ENCODE measurements around the gene ZNF18. TPM values are rescaled to one million over a fixed set of nuclear protein-coding genes. Genes with fewer than 3 reads are reported as not detected.
"Not testable (repeated sequence)": the region's sequence is repeated elsewhere in the genome, so short reads cannot be mapped to it uniquely, and the experiment has no call there.

ZNF18 gene
- total and polyA plus RNA-seq, 2 experiments from 2014 or later, result 7.3 to 9.5 TPM

GRCh38 chr17:11979795-11980194 lies 17.5 kb downstream of the ZNF18 start:
- TF ChIP-seq EZH2phosphoT487 (IDR thresholded peaks at IDR 0.05; ENCODE audit: low read depth, severe bottlenecking, unreplicated experiment) (no peak), EZH2 (IDR thresholded peaks at IDR 0.05; ENCODE audit: borderline replicate concordance) (no peak), CTCF (IDR thresholded peaks at IDR 0.05; ENCODE audit: poor library complexity) (no peak)
- Histone ChIP-seq H3K4me2 (no peak overlapping the region), H4K20me1 (ENCODE audit: insufficient read depth, poor library complexity, severe bottlenecking) (no peaks in the 10 kb centered on the region), H3K9me3 (ENCODE audit: low read depth) (no peaks in the 10 kb centered on the region), H2AFZ (no peak overlapping the region), H3K4me3 (no peak overlapping the region), H3K79me2 (no peaks in the 10 kb centered on the region), H3K36me3 (replicated peaks; ENCODE audit: insufficient read depth, low read depth) (no peaks in the 10 kb centered on the region), H3K27ac (no peak overlapping the region), H3K9me2 (replicated peaks; ENCODE audit: insufficient read depth) (no peaks in the 10 kb centered on the region), H3K27me3 (no peaks in the 10 kb centered on the region), H3K4me1 (ENCODE audit: insufficient read depth) (no peaks in the 10 kb centered on the region)
- DNase-seq (ENCODE audit: low spot score), result no peak
- 94% methylated on average over 3 of the region's 3 CpGs for WGBS (ENCODE audit: low lambda C conversion rate, missing lambda C conversion rate)

DNA sequence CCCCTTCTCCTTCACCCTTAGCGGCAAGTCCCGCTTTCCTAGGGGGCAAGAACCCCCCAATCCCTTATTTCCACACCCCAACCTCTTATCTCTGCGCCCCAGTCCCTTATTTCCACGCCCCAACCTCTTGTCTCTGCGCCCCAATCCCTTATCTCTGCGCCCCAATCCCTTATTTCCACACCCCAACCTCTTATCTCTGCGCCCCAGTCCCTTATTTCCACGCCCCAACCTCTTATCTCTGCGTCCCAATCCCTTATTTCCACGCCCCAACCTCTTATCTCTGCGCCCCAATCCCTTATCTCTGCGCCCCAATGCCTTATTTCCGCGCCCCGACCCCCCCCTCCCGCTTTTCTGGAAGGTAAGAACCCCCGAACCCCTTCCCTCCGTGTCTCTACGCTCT lies 24.5 kb downstream of the ZNF18 start:
- not testable (repeated sequence) for H3K4me1 ChIP-seq (ENCODE audit: insufficient read depth); H2AFZ ChIP-seq; H3K4me2 ChIP-seq; H3K9me2 ChIP-seq (replicated peaks; ENCODE audit: insufficient read depth); H3K27ac ChIP-seq; DNase-seq (ENCODE audit: low spot score); H3K36me3 ChIP-seq (replicated peaks; ENCODE audit: insufficient read depth, low read depth); H3K9me3 ChIP-seq (ENCODE audit: low read depth); H3K4me3 ChIP-seq; H4K20me1 ChIP-seq (ENCODE audit: insufficient read depth, poor library complexity, severe bottlenecking); H3K79me2 ChIP-seq; H3K27me3 ChIP-seq
- 96% methylated on average over 10 of the region's 19 CpGs for WGBS (ENCODE audit: low lambda C conversion rate, missing lambda C conversion rate)

- no peak overlapping the region for H3K4me2 ChIP-seq
- no peaks in the 10 kb centered on the region for H3K4me1 ChIP-seq (ENCODE audit: insufficient read depth)
- DNase-seq (ENCODE audit: low spot score), result no peak
- H2AFZ ChIP-seq, result no peak overlapping the region
- peaks cover 6% of the 10 kb centered on the region for H3K9me3 ChIP-seq (ENCODE audit: low read depth)
- 93% methylated on average over 2 of the region's 2 CpGs for WGBS (ENCODE audit: low lambda C conversion rate, missing lambda C conversion rate)
- H3K9me2 ChIP-seq (replicated peaks; ENCODE audit: insufficient read depth), result no peaks in the 10 kb centered on the region
- no peak overlapping the region for H3K4me3 ChIP-seq
- no peaks in the 10 kb centered on the region for H3K36me3 ChIP-seq (replicated peaks; ENCODE audit: insufficient read depth, low read depth)
- H4K20me1 ChIP-seq (ENCODE audit: insufficient read depth, poor library complexity, severe bottlenecking), result no peaks in the 10 kb centered on the region
- H3K27ac ChIP-seq, result no peak overlapping the region
- no peak for TF ChIP-seq EZH2 (IDR thresholded peaks at IDR 0.05; ENCODE audit: borderline replicate concordance)
- no peaks in the 10 kb centered on the region for H3K79me2 ChIP-seq
- H3K27me3 ChIP-seq, result no peaks in the 10 kb centered on the region
Observed at GRCh38 chr17:11969565-11969964, 27.7 kb downstream of the ZNF18 start.

DNA sequence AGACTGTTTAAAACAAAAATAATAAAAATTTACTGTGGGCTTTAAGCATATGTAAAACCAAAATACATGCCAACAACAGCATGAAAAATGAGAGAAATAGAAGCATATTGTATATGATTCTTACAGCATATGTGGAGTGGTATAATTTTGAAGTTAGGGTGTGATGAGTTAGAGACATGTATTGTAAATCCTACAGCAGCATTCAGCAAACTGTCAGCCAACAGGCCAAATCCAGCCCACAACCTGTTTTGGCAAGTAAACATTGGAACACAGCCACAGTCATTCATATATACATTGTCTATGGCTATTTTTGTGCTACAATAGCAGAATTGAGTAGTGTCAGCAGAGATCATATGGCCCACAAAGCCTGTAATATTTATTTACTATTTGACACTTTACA lies 42.3 kb downstream of the ZNF18 start:
- Histone ChIP-seq H4K20me1 (ENCODE audit: insufficient read depth, poor library complexity, severe bottlenecking) (no peaks in the 10 kb centered on the region), H3K36me3 (replicated peaks; ENCODE audit: insufficient read depth, low read depth) (no peaks in the 10 kb centered on the region), H3K79me2 (no peaks in the 10 kb centered on the region), H2AFZ (no peak overlapping the region), H3K27ac (no peak overlapping the region), H3K4me2 (no peak overlapping the region), H3K4me3 (no peak overlapping the region), H3K27me3 (no peaks in the 10 kb centered on the region), H3K4me1 (ENCODE audit: insufficient read depth) (no peaks in the 10 kb centered on the region), H3K9me2 (replicated peaks; ENCODE audit: insufficient read depth) (no peaks in the 10 kb centered on the region), H3K9me3 (ENCODE audit: low read depth) (peaks cover 9% of the 10 kb centered on the region)
- DNase-seq (ENCODE audit: low spot score), result no peak
- TF ChIP-seq CTCF (IDR thresholded peaks at IDR 0.05; ENCODE audit: poor library complexity) (no peak), EZH2 (IDR thresholded peaks at IDR 0.05; ENCODE audit: borderline replicate concordance) (no peak), EZH2phosphoT487 (IDR thresholded peaks at IDR 0.05; ENCODE audit: low read depth, severe bottlenecking, unreplicated experiment) (no peak)

DNA sequence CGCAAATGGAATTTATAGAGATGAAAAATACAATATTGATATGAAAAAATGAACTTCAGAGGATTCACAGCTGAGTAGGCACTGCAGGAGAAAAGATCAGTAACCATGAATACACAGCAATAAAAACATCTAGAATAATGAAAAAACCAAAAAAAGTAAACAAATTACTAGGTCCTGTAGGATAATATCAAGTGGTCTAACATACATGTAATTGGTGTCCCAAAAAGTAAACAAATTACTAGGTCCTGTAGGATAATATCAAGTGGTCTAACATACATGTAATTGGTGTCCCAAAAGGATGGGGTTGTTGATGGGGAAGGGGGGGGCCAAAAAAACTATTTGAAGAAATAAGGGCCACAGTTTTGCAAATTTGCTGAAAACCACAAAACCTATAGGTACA lies 43.4 kb downstream of the ZNF18 start:
- H3K4me3 ChIP-seq, result no peak overlapping the region
- no peak for DNase-seq (ENCODE audit: low spot score)
- no peaks in the 10 kb centered on the region for H4K20me1 ChIP-seq (ENCODE audit: insufficient read depth, poor library complexity, severe bottlenecking)
- no peaks in the 10 kb centered on the region for H3K27me3 ChIP-seq
- no peak overlapping the region for H2AFZ ChIP-seq
- H3K79me2 ChIP-seq, result no peaks in the 10 kb centered on the region
- WGBS (ENCODE audit: low lambda C conversion rate, missing lambda C conversion rate), result 96% methylated on average over 1 of the region's 1 CpG
- no peak overlapping the region for H3K27ac ChIP-seq
- no peaks in the 10 kb centered on the region for H3K9me2 ChIP-seq (replicated peaks; ENCODE audit: insufficient read depth)
- H3K36me3 ChIP-seq (replicated peaks; ENCODE audit: insufficient read depth, low read depth), result no peaks in the 10 kb centered on the region
- no peaks in the 10 kb centered on the region for H3K4me1 ChIP-seq (ENCODE audit: insufficient read depth)
- peaks cover 9% of the 10 kb centered on the region for H3K9me3 ChIP-seq (ENCODE audit: low read depth)
- no peak overlapping the region for H3K4me2 ChIP-seq
- TF ChIP-seq EZH2phosphoT487 (IDR thresholded peaks at IDR 0.05; ENCODE audit: low read depth, severe bottlenecking, unreplicated experiment) (no peak), CTCF (IDR thresholded peaks at IDR 0.05; ENCODE audit: poor library complexity) (no peak), EZH2 (IDR thresholded peaks at IDR 0.05; ENCODE audit: borderline replicate concordance) (no peak)

All from hepatocyte (in vitro differentiated cells).